ENCODE results near the gene SAP130. TPM values are rescaled to one million over a fixed set of nuclear protein-coding genes. Genes with fewer than 3 reads are reported as not detected.

The SAP130 gene
- polyA plus RNA-seq, 5 donors, result 22.1 to 26.8 (median 23.1) TPM

DNA sequence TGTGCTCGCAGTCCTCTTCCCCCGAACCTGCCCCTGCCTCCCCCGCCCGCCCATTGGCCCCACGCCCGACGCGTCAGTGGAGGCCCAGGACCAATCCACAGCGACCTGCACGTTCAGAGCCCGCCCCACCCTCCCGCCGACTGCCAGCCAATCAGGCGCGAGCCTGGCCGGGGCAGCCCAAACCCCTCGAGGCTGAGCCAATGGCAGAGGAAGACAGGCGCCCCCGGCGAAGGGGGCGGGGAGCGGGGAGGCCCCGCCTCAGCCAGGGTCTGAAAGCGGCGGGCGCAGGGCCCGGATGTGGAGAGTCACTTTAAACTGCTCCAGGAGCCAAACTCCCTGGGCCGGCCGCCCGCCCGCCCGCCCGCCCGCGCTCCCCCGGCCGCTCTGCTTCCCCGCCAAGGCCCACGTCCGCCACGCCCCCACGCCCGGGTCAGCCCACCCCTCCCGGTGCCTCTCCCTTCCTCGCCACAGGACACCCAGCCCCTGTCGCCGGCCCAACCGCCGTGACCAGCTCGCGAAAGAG is 520 bp downstream of the SAP130 start:
- peak; percentile 100 for DNase-seq

- DNase-seq, result peak; percentile 6
Observed at GRCh38 chr2:128026448-128027277, 1.2 kb downstream of the SAP130 start.

DNA sequence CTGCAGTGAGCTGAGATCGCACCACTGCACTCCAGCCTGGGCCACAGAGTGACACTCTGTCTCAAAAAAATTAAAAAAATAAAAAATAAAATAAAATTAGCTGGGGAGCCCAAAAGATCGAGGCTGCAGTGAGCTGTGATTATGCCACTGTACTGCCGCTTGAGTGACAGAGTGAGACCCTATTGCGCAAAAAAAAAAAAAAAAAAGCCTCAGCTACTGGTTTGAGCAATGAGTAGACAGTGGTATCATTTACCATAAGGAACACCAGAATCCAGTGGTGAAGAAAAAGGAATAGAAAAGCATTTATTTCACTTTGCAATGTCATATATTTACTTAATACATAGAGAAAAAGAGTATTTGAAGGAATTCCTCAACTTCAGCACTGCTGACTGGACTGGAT is 3.0 kb downstream of the SAP130 start:
- DNase-seq, result no peak

- no peak for DNase-seq
Observed at GRCh38 chr2:128017561-128017960, 10.3 kb downstream of the SAP130 start.

DNA sequence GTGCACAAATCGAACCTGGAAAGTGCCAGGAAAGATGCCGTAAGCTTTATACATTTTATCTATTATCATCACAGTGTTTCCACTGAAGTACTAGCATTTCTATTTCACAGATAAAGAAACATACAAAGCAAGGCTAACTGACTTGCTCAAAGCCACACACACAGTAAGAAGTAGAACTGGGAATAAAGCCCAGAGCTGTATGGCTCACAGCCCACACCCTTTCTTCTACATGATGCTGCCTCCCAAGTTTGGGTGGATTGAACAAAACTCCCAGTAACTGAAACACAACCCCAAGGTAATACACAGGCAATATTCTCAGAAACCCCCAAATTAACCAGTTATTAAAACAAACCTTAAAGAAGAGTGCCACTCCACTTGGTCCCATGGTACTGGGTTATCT is 11.2 kb downstream of the SAP130 start:
- no peak for DNase-seq

GRCh38 chr2:128012698-128013097 is 15.2 kb downstream of the SAP130 start:
- DNase-seq, result no peak

GRCh38 chr2:128008074-128008672 is 19.7 kb downstream of the SAP130 start:
- DNase-seq, result no peak

GRCh38 chr2:128004509-128004908 is 23.4 kb downstream of the SAP130 start:
- DNase-seq, result no peak

DNA sequence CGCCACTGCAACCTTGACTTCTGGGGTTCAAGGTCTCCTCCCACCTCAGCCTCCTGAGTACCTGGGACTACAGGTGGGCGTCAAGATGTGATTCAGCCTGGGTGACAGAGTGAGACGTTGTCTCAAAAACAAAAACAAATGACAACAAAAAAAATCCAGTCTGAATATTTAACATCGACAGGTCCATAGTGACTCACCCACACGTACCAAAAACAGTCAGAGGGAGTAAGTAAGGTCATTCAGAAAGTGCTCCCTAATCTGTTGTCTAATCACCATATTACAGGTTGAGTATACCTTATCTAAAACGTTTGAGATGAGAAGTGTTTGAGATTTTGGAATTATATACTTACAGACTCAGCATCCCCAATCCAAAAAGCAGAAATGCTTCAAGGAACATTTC is 24.4 kb downstream of the SAP130 start:
- DNase-seq, result no peak

- no peak for DNase-seq
Observed at GRCh38 chr2:127996160-127996559, 31.7 kb downstream of the SAP130 start.

- no peak for DNase-seq
Observed at GRCh38 chr2:127995725-127996124, 32.1 kb downstream of the SAP130 start.

DNA sequence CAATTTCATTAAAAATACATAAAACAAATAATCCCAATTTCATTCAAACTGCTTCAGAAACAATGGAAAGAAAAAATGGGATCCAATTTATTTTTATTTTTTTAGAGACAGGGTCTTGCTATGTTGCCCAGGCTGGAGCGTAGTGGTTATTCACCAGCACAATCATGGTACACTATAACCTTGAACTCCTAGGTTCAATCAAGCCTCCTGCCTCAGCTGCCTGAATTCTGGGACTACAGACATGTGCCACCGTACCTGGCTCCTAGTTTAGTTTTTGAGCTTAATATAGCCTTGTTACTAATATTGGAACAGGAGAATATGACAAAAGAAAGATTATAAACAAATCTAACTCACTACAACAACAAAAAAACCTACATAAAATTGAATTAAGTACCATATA is 34.2 kb downstream of the SAP130 start:
- no peak for DNase-seq

GRCh38 chr2:127991742-127992141 is 36.1 kb downstream of the SAP130 start:
- no peak for DNase-seq

DNA sequence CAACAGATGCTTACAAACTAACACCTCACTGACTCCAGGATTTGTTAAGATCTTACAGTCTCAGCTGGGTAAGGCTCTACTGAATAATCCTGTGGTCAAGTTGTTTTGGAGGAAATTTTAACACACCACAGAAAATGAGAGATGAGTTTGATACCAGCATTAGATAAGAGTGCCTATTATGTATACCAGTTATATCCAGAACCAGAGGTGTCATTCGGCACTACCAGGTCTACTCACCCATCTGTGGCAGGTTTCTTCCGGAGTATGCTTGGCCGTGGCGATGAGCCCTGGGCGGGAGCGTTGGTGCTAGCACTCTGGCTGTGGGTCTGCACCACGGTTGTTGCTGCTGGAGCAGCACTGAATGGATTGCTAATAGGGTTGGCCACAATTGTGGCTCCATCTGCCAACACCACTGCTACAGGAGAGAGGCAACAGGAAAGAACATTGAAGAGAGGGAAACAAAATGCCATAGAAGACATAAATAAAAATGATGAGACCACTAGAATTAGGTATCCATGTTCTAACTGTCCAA is 41.2 kb downstream of the SAP130 start:
- DNase-seq, result no peak

- DNase-seq, result no peak
Observed at GRCh38 chr2:127985735-127986134, 42.1 kb downstream of the SAP130 start.

DNA sequence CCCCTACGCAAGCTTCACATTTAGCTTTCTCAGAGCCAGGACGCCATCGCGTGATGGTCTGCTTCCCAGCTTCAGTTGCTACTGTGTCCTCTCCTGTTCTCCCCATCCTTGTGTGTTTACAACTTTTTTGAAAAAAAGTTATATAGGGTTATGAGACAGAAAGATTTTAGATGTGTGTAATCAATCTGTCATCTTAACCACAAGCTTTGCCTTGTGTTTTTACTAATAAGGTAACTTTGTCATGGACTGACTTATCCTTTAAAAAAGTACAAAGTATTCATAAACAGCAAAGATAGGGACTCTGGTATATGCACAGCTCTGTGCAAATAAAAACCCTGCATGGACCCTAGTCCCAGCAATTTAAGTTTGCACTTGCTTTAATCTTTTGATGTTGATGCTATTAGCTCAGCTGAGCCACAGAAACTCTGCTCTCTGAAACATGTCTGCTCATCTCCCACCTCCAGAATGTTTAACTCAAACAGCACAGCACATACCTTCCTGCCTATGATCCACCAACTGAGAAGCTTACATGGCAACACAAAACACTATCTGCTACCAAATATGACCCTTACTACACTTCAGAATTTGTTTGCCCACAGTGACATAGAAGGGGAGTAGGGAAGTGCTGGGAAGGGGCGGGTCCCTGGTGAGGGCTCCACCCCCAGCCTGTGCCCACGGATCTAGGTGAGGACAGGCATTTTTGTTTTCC is 42.7 kb downstream of the SAP130 start:
- DNase-seq, result no peak

DNA sequence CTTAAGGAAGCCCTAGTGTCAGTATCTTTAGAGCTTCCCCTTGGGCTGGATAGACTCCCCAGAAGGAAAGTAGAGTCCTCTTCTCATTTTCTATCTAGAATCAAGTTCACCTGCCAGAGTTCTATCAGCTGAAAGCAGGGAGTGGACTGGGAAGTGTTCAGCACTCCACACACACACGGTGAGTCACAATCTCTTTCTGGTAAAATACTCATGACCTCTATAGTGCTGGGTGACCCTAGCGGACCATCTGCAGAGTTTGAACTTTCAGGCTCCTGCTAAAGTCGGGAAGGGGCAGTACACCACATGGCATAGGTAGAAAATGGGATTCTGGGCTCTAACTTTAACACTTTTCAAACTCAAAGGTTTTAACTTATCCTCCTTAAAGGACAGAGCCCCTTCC is 43.3 kb downstream of the SAP130 start:
- DNase-seq, result no peak

DNA sequence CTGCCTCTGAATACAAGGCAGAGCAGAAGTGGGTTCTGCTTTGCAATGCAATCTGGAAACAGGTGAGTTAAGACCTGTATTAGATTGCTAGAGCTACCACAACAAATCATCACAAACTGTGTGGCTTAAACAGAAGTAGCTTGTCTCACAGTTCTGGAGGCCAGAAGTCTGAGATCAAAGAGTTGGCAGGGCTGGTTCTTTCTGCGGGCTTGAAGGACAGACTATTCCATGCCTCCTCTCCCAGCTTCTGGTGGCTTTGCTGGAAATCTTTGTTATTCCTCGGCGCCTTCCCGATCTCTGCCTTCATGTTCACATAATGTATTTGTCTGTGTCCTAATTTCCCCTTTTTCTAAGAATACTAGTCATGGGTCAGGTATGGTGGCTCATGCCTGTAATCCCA is 58.4 kb downstream of the SAP130 start:
- no peak for DNase-seq

GRCh38 chr2:127968610-127969339 is 59.1 kb downstream of the SAP130 start:
- no peak for DNase-seq

GRCh38 chr2:127961729-127962128 is 66.1 kb downstream of the SAP130 start:
- no peak for DNase-seq

DNA sequence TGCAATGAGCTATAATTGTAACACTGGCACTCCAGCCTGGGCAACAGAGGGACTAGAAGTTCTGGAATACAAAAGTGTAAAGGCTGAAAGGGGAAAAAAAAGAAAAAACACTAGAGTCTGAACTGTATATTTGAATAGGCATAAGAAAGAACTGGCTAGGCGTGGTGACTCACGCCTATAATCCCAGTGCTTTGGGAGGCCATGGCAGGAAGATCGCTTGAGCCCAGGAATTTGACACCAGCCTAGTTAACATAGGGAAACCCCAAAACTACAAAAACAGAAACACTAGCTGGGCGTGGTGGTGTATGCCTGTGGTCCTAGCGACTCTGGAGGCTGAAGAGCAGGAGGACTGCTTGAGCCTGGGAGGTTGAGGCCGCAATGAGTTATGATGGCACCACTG is 70.6 kb downstream of the SAP130 start:
- no peak for DNase-seq

DNA sequence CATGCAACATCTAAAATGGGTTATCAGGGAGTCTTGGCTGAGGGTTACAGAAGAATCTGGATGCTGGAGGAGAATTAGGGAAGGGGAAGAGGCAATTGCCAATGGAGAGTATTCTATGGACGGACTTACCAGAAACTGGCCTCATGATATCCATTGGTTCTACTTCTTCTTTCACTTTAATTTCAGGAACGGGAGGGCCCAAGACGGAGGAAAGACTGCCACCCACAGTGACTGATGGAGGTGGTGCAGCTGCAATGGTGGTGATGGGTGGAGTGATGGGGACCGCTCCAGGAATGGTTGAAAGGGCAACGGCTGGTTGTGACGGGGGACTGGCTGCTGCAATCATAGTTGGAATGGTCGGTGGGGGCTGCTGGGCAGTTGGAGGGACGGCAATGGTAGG is 73.0 kb downstream of the SAP130 start:
- no peak for DNase-seq

Measured in right lung (tissue), 5 donors.